GM21390 (cell line): ENCODE results near the gene MAPK8IP1.
A peak's percentile ranks its signal among the peaks of the same experiment; 100 is the strongest.

Source experiments
- ATAC-seq: cut with Tn5 transposase; IDR thresholded peaks from one replicate; pipeline ENCODE4 v1.9.1; 2021; ENCODE audit not compliant: unreplicated experiment

Gene MAPK8IP1

DNA sequence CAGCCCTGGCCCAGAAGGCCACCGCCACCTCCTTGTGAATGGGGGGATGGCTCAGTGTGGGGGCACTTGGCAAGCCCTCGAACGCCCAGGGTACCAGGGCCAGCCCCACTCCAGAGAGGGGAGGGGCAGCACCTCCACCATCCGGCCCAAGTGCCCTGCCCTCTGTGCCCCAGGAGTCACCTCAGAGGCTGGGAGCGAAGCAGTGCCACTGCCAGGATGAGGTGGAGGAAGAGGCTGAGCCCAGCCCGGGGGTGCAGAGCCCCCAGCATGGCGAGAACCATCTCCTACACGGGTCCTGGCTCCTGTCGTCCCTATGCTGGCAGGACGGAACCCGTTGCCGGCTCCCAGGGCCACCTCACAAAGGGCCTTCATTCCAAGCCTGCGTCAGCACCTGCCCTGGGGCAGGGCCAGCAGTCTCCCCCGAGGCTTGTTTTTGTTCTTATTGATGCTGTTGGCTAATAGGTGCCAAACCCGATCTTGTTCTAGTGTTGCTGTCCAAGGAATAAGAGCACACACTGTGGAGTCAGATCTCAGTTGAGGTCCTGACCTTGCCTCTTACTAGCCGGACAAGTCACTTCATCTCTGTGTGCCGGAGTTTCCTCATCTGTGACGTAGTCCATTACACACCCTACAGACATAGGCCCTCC, 21.6 kb downstream of the MAPK8IP1 start, which contains the start of gene FREY1:
TSS of gene FREY1 (minus strand) at position 307 of the 647 bp plus-strand sequence. CDS start at position 281, 26 bp downstream.
- no peak for ATAC-seq

DNA sequence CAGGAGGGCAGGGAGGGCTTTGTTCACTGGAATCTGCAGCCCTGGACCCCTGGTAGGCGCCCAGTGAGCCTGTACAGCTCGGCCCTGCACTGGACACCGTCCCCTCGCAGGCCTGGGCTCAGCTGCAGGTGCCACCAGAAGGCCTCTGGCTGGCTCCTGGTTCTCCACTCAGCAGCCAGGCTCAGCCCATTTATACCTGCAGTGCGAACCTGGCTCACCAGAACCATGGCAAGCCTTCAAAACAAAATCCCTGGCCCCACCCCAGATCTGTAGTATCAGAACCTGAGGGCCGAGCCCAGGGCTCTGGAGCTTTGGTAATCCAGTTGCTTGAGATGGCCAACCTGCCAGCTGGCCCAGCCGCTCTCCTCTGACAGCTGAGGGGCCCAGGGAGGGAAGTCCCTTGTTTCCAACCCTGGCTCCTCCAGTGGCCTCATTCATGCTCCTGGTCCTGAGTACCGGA, 22.5 kb downstream of the MAPK8IP1 start:
- no peak for ATAC-seq

DNA sequence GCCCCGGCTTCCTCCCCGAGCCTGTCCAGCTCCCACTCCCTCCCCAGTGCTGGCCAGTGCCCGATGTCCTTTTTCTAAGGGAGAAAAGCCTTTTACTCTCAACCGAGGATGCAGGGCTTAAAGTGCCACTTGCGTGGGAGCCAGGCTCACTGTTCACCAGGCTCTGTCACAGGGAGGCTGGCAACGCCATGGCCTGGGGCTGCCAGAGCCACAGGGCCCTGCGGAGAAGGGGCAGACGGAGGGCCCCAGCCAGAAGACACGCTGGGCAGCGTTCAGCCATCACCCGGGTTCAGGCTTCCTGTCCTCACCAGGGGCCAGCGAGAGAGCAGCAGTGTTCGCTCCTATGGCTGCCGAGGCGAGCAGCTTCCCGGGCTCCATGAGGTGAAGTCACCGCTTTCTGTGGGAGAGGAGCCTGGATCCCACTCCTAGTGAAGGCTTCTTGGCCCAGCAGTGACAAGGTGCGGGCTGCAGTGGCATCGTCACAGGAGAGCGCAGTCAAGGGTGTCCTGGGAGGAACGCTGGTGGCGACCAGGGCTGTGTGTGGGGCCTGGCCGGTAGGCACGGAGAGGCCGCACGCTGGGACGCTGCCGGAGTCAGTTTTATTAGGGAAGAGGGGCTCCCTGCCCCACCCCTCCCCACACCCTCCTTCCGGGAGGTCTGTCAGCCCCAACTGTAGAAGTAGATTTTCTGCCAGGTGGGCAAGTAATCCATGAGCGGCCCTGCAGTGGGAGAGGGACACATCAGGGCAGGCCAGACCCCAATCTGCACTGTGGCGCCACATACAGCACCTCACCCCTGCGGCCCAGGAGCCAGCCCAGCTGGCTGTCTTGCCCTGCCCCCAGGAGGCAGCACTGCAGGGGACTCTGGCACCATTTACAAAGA, 24.4 kb downstream of the MAPK8IP1 start:
- no peak for ATAC-seq

DNA sequence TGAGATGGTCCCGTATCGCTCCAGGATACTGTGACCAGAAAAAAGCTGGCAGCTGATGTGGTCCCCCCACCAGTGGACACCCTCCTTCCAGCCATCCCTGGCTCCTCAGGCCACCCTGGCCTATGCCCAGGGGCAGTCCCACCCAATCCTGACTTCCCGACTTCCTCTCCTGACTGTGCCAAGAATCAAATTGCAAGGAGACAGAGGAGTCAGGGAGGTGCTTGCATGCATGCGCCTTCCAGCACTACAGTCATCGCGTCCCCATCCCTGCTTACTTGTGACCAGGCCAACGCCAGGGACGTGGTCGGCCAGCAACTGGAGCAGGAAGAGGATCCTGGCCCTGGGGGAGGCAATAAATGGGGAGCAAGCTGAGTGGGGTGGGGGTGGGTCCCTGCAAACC, 25.2 kb downstream of the MAPK8IP1 start:
- ATAC-seq = no peak

DNA sequence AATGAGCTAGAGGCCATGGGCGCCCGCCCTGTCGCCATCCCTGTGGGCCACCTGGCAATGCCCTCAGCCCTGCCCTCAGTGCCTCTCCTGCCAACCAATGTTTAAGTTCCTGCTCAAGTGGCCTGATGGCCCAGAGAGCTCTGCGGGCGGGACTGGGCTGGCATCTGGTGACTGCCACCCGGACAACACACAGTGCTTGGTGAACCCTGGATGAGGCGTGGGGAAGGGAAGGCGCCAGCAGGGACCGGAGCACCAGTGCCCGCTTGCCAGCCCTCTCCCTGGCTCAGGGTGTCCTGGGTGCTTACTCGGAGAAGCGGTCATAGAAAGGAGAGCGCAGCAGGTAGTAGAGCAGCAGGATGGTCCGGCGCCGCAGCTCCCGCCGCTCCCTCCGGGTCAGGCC, 28.1 kb downstream of the MAPK8IP1 start:
- no peak for ATAC-seq

DNA sequence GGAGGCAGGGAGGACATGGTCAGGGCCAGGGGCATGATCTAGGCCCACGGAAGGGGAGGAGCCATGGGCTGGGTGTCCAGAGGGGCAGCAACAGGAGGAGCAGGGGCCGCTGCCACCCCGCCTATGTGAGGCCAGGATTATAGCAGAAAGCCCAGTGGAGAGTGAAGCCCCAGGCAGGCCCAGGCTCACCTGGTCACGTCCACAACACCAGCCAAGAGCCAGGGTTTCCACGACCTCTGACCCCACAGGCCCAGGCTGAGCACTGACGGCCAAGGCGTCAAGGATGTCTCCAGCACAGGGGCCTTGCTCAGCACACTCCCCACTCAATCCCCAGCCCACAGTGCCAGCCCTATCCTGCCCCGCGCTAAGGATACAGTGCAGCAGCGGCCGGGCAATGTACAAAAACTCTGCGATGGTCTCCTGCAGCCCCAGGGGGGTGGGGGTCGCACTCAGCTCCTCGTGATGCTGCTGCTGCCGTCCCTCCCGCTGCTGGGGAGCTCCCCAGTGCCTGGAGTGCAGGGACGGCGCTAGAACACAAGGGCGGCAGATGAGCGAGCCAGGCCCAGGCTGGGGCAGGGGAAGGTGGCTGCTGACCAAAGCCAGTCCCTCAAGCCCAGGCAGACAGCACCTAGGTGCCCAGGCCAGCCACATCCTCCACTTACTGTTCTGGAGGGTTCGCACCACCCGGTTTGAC, 28.6 kb downstream of the MAPK8IP1 start:
- no peak for ATAC-seq

DNA sequence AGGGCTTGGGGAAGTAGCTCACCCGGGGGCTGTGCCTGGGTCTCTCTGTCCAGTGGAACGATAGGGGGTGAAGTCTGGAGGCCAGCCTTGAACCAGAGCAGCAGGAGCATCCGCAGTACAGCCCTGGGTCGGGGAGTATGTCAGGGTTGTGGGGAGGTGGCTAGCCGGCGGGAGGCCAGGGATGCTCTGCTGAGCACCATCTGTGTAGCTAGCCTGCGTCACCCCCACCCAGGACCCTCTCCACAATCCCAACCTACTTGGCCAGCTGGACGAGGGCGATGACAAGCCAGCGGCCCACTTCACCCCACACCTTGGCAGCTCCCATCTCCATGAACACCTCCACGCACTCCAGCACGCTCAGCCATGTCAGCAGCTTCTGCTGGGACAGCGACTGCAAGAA, 30.0 kb downstream of the MAPK8IP1 start:
- no peak for ATAC-seq

DNA sequence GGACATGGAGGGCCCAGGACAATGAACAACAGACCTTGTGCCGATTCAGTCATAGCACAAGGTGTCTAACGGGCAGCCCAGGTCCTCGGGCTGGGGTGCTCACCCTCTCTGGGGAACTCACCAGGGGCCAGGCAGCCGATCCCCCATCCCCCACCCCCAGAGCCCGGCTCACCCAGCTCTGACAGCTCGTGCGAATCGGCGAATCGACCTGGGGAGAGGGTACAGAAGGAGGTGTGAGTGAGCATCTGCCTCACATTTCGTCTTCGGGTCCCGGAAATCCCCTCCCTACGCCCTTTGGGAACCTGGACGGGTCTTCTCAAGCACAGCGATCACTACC, 31.8 kb downstream of the MAPK8IP1 start:
- no peak for ATAC-seq

DNA sequence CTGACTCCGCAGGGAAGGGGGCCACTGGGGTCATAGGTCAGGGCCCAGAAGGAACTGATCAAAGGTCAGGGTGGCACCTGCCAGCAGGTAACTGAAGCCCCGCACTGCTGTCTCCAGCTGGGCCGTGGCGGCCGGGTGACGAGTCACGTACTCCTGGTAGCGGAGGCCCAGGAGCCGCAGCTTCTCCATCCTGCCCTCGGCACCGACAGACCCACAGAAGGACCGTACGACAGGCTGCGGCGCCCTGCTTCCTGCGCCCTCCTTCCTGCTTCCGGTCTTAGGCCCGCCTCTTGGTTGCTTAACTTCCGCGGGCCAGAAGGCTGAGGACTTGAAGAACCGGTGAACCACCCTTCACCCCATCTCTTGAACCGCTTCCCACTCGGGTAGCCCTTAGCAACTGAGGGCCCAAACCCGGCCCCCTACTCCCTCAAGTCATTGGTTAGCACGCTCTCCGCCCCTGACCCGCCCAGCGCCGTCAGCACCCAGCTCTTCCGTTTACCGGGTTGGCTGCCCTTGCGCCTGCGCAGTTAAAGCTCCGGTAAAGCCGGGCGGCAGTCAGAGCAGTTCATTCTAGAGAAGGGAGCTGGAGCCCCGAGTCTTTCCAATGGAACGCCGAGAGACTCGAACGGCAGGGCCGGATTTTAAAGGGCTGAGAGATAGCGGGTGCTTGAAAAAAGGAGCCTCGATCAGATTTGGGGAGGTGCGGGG, 32.3 kb downstream of the MAPK8IP1 start, which contains the start of gene PEX16:
TSS of gene PEX16 (minus strand) at position 255 of the 708 bp plus-strand sequence. CDS start at position 189, 66 bp downstream.
- ATAC-seq = peak; percentile 87

DNA sequence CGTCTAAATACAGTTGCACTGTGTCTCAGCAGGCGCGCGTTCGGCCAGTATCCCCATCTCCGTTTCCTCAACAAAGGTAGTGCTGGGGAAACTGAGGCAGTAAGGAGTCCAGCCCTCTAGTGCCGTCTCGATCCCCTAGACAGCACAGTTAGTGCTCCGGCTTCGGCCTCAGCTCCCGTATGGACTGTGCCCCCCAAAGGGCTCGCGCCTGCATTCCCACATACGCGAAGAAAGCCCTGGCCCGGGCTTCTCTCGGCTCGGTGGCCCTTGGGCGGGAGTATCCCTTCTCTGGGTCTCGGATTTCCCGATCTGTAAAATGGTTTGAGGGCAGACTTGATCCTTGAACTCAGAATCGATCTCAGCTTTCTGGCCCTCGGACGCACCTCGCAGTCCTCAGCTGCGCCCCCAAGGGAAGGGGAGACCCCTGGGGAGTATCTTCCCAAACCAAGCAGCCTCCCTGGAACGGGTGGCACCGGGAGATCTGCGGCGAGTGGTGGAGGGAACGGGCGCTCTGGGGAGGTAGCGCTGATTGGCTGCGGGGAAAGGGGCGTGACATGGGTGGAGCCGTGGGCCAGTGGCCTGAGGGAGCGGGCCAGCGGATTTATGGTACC, 33.0 kb downstream of the MAPK8IP1 start:
- ATAC-seq = peak; percentile 38

DNA sequence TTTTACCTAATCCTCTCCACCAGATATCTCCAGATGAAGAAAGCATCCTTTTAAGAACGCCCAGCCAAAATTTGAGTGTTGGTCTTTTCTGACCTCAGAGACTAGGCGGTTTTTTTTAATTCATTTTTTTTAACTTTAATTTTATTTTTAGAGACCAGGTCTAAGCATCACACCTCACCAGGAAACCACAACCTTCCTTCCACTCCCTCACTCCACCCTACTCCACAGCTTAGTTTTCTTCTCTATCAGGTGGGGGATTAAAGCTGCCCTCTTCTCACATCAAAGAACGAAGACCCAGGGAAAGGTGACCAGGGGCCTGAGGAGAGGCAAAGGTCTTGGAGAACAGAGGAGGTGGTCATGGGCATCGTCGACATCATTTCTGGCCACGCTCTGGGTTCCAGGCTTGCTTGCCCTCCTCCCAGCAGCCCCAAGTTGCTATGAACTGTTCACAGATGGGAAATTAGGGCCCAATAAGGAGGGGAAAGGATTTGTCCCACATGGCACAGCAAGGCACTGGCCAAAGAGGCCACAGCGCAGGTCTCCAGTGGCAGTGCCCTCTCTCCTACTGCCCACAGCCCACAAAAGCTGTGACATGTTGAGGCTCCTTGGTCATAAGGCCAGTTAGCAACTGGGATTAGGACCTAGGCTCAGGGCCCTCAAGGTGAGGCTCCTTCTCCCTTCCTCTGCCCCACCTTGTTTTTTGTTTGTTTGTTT, 33.7 kb downstream of the MAPK8IP1 start:
- ATAC-seq = no peak

DNA sequence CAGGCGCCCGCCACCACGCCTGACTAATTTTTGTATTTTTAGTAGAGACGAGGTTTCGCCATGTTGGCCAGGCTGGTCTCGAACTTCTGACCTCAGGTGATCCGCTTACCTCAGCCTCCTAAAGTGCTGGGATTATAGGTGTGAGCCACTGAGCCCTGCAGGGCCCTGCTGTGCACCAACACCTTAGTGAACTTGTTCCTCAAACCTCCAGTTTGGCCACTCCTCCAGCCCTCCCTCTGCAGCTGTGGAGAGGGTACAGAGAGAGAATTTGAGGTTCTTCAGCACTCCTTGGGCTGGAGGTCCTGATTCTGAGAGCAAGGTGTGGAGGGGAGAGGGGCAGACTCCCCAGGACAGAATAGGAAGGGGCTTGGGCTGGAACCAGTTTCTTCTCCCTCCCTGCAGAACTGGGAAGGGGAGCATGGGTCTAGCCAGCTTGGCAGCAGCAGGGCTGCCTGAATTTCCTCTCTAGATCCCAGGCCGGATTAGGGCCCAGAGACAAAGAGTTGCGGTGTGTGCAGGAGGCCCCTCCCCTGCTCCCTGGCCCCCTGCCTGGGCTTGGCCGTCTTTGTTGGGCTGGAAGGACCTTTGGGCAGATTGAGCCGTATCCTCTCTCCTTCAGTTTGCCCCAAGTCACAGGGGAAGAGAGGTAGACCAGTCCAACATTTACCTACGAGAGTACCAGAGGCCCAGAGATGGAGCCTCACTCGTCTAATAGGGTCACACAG, 34.5 kb downstream of the MAPK8IP1 start:
- ATAC-seq = no peak

DNA sequence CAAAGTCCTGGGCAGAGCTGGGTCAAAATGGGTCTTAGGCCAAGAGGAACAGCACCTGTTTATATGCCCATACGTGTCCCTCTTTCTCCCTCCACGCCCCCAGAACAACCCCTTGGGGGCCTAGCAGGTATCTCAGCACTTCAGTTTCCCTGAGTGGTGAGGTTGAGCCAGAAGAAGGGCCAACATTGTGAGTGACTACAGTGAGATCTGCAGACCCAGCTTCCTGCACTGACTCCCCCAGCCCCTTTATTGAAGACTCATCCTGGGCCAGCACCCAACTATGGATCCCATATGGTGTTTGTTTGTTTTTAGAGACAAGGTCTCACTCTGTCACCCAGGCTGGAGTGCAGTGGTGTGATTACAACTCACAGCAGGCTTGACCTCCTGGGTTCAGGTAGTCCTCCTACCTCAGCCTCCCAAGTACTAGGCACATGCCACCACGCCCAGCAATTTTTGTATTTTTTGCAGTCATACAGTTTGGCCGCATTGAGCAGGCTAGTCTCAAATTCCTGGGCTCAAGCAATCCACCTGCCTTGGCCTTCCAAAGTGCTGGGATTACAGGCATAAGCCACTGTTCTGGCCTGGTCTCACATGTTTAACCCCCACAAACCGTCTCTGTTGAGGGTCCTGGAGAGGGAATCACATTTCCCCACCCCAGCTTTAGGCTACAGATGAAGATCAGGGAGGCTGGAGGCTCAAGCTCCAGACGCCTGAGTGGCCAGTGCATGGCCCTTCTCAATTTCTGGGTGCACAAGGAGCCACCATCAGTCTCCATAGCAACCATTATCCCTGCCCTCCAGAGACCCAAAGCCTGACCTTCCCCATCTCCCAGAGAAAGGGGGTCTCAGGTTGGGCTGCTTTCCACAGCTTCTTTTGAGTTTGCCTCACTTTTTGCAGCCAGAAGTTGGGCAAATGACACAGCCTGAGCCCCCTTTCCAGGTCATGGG, 35.4 kb downstream of the MAPK8IP1 start:
- ATAC-seq = no peak

DNA sequence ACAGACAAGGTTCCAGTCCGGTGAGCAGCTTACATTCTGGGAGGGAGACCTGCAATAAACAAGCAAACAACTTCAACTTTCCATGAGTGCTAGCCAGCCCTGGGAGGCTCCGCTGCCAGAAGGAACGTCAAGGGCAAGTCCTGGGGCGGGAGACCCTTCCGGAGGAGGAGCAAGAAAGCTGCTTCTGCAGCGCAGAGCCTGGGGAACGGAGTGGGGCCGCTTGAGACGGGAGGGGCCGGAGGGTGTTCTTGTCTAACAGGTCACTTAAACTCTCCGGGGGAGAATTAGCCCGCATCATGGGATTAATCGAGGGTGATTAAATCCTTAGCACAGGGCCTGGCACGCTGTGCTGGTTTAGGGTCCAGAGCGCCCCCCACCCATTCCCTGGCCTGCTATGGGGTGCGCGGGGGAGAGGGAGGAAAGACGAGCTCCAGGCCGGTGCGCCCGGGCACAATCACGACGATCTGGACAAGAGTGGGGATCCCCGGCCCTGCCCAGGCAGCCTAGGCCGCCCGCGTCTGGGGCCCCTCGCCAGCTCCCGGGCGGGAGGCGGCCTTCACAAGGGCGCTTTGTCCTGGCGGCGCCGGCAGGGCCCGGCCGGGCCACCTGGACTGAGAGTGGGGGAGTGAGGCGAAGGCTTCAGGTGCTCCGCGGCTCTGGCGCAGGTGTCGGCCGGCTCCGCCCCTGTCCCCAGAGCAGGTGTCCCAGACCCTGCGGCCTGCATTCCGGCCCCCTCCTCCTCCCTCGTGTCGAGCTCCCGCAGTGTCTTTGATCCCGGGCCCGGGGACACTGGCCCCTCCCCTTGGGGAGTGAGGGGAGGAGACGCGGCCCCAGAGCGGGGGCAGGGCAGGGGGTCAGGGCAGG, 36.3 kb downstream of the MAPK8IP1 start:
- ATAC-seq = no peak

DNA sequence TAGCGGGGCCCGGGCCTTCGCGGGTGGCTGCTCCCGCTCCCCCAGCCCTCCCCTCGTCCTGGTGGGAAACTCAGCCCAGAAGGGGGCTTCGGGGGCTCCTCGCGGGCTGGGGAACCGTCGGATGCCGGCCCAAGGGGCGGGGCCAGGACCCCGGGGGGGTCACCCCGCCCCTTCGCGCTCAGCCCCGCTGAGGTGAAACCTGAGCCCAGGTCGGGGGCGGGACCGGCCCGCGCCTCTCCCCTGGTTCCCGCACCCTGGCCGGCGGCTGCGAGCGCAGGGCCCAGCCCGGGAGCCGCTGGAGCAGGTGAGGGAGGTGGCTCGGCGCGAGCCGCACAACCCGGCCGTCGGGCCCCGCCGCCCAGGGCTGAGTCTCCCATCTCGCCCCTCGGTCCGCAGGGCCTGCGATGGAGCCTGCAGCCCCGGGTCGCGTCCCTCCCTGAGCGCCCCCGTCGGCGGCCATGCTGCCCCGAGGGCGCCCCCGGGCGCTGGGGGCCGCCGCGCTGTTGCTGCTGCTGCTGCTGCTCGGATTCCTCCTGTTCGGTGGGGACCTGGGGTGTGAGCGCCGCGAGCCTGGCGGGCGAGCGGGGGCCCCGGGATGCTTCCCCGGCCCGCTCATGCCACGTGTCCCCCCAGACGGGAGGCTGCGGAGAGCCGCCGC, 37.1 kb downstream of the MAPK8IP1 start, which contains the start of gene LARGE2:
TSS of gene LARGE2 (plus strand) at position 232 of the 658 bp plus-strand sequence. CDS start at position 459, 227 bp downstream.
- ATAC-seq = no peak
